Testis (tissue), 3 donors: ENCODE data around the gene CELSR1. TPM values are rescaled to one million over a fixed set of nuclear protein-coding genes. Genes with fewer than 3 reads are reported as not detected.

Source experiments
- DNase-seq: peaks from one replicate; pipeline ENCODE4 v3.0.0-alpha.2; 2019
- H3K27ac ChIP-seq, 2 donors: fragments of 200-600 bp; sonication (generic); one replicate each; pipeline ENCODE4 v1.5.1; 2019
- H3K27me3 ChIP-seq: fragments of 200-600 bp; sonication (generic); one replicate; pipeline ENCODE4 v1.5.1; 2019
- H3K36me3 ChIP-seq: fragments of 200-600 bp; sonication (generic); one replicate; pipeline ENCODE4 v1.5.1; 2017; ENCODE audit warnings: low read depth; ENCODE audit errors: missing control alignments
- H3K4me1 ChIP-seq: fragments of 200-600 bp; sonication (generic); one replicate; pipeline ENCODE4 v1.5.1; 2019
- H3K4me3 ChIP-seq, 2 donors: fragments of 200-600 bp; sonication (generic); one replicate each; pipeline ENCODE4 v1.5.1; 2017 to 2019
- H3K9me3 ChIP-seq: fragments of 200-600 bp; sonication (generic); one replicate; pipeline ENCODE4 v1.5.1; 2017
- CTCF ChIP-seq, 3 experiments: fragments of 450-650 bp in 2 of 3; fragments of 200-600 bp in 1 of 3; sonication (generic) in 1 of 3; IDR thresholded peaks; one replicate each; pipeline ENCODE4 v1.5.1; 2016 to 2019; ENCODE audit warnings: antibody characterized with exemption in 3 of 3, mild to moderate bottlenecking in 2 of 3, moderate library complexity in 1 of 3
- POLR2A ChIP-seq: fragments of 450-650 bp; IDR thresholded peaks from one replicate; pipeline ENCODE4 v1.6.1; 2017; ENCODE audit warnings: antibody characterized with exemption, mild to moderate bottlenecking, moderate library complexity
- whole genome bisulfite sequencing, 2 donors: methylation state at CpG; one replicate each; pipeline ENCODE4 v1.1.5; 2018; 5-methylcytosine and 5-hydroxymethylcytosine counted together
- intact Hi-C: fragments of 100-400 bp; cut with DNase I; formaldehyde crosslinking; loops from one replicate; pipeline ENCODE4 v1.15.1; 2023; ENCODE audit warnings: low total_unique reads
- polyA plus RNA-seq: library from polyadenylated mRNA; stranded (reverse); fragments of 350-450 nt; fragmentation: Illumina TruSeq; extraction: RNeasy Lipid Tissue Mini Kit (QIAGEN cat#74804); gene quantifications from one replicate; pipeline ENCODE4 v1.2.3, GENCODE V29; 2014; ENCODE audit warnings: low read depth, low replicate concordance; ENCODE audit not compliant: insufficient read depth
- total RNA-seq, 2 donors: library from RNA; depleted of rRNA; stranded (reverse); fragments of >200 nt; gene quantifications; one replicate each; pipeline ENCODE4 v1.2.3, GENCODE V29; 2016

Gene CELSR1
- total and polyA plus RNA-seq, 3 donors from 2014 or later, result 5.6 to 21.5 (median 13.8) TPM

- peaks cover 8% of the 10 kb centered on the region for H3K4me1 ChIP-seq
- H3K27ac ChIP-seq, result no peak overlapping the region
- intact Hi-C loops, result no loop called here
- WGBS, 2 donors, result 0% methylated on average over 2 to 67 of the region's 70 CpGs
- TF ChIP-seq CTCF (IDR thresholded peaks at IDR 0.05), result peak in 1 of 3 experiments; percentile 4
- no peak for TF ChIP-seq POLR2A
- H3K9me3 ChIP-seq, result no peaks in the 10 kb centered on the region
- H3K36me3 ChIP-seq, result no peaks in the 10 kb centered on the region
- no peak for DNase-seq
- H3K4me3 ChIP-seq, result peak overlapping the region; percentile 14 to 32
- no peaks in the 10 kb centered on the region for H3K27me3 ChIP-seq
These were observed 760 bp upstream of the CELSR1 start for GRCh38 chr22:46537946-46538813.

DNA sequence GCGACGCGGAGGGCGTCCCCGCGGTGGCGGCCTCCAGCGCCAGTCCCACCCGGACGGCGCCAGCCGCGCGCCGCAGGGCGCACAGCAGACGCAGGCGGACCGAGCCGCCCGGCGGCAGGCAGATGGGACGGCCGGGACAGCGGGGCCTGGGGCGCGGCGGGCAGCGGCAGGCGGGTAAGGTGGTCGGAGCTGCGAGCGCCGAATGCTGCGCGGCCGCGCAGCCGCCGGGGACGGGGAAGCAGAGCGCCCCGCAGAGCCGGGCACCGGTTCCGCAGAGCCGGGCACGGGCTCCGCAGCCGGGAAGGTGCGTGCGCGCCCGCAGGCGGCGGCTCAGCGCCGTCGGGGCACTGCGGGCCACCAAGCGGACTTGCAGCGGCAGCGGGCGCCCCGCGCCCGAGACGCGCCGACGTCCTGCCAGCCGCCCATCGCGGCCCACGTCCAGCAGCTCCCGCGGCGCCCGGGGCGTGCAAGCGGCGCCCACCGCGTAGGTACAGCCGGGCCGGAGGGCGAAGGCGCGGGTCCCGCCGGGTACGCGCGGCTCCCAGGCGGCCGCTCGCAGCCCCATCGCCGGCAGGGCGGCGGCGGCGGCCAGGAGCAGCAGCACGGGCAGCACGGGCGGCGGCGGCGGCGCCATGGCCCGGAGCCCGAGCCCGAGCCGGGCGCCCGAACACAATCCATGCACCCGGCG lies 739 bp downstream of the CELSR1 start:
- Histone ChIP-seq H3K9me3 (no peaks in the 10 kb centered on the region), H3K4me3 (peak overlapping the region in 1 of 2 donors; percentile 32), H3K36me3 (no peaks in the 10 kb centered on the region), H3K27me3 (no peaks in the 10 kb centered on the region), H3K4me1 (peaks cover 8% of the 10 kb centered on the region), H3K27ac (no peak overlapping the region)
- no peak for DNase-seq
- TF ChIP-seq CTCF (IDR thresholded peaks at IDR 0.05) (no peak), POLR2A (no peak)
- WGBS, 2 donors, result 0 to 2% methylated on average over 19 to 73 of the region's 118 CpGs
- intact Hi-C loops, result no loop called here

- intact Hi-C loops, result no loop called here
- no peaks in the 10 kb centered on the region for H3K36me3 ChIP-seq
- 57 to 89% methylated on average over 15 to 66 of the region's 78 CpGs for WGBS, 2 donors
- H3K27ac ChIP-seq, result no peak overlapping the region
- H3K27me3 ChIP-seq, result no peaks in the 10 kb centered on the region
- no peak for DNase-seq
- TF ChIP-seq CTCF (IDR thresholded peaks at IDR 0.05), result no peak
- peak overlapping the region; percentile 20 to 24 for H3K4me3 ChIP-seq
- H3K9me3 ChIP-seq, result no peaks in the 10 kb centered on the region
- peaks cover 8% of the 10 kb centered on the region for H3K4me1 ChIP-seq
These were observed 1.4 kb downstream of the CELSR1 start for GRCh38 chr22:46535876-46536536.

DNA sequence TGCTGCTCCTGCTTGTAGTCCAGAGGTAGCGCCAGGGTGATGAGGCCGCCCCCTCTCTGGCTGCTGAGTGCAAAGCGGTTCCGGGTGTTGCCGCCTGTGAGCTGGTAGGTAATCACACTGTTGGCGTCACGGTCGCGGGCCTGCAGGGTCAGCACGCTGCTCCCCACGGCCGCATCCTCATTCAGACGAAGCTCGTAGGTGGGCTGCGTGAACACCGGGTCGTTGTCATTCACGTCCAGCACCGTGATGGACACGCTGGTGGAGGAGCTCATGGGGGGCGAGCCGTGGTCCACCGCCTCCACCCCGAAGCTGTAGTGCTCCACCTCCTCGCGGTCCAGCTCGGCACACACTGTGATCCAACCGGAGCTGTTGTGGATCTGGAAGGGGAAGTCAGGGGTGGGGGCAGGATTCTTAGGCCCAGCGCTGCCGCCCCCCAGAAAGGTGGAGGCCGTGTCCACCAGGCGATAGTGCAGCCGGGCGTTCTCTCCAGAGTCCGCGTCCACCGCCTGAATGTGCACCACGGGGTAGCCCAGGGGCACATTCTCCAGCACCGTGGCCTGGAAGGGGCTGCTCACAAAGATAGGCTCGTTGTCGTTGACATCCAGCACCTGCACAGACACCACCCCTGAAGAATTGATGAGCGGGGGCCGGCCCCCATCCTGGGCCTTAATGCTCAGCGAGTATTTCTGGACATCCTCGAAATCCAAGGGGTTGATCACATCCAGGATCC lies 2.4 kb downstream of the CELSR1 start:
- no peaks in the 10 kb centered on the region for H3K9me3 ChIP-seq
- TF ChIP-seq POLR2A (no peak), CTCF (IDR thresholded peaks at IDR 0.05) (no peak)
- intact Hi-C loops, result no loop called here
- WGBS, 2 donors, result 77 to 100% methylated on average over 4 to 44 of the region's 45 CpGs
- no peak overlapping the region for H3K27ac ChIP-seq
- H3K27me3 ChIP-seq, result no peaks in the 10 kb centered on the region
- DNase-seq, result no peak
- no peaks in the 10 kb centered on the region for H3K36me3 ChIP-seq
- H3K4me3 ChIP-seq, result no peak overlapping the region
- peaks cover 8% of the 10 kb centered on the region for H3K4me1 ChIP-seq
